ENCODE data around the gene SND1.

Gene SND1

DNA sequence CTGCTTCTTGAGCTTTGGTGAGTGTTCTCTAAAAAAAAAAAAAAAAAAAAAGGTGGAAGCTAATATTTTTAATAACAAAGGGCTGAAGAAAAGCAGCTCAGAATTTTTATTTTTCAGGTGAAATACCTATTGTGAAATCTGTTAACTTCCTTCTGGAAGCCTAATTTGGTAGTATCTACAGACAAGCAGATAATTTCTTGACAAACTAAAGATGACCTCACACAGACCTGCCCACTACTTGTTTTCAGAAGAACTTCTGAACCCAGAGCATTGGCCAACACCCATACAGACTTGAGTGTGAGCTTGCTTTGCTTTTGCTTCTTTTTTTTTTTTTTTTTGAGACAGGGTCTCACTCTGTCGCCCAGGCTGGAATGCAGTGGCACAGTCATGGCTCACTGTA is 348.1 kb downstream of the SND1 start:
- no peak for DNase-seq (ENCODE audit: low read depth)

DNA sequence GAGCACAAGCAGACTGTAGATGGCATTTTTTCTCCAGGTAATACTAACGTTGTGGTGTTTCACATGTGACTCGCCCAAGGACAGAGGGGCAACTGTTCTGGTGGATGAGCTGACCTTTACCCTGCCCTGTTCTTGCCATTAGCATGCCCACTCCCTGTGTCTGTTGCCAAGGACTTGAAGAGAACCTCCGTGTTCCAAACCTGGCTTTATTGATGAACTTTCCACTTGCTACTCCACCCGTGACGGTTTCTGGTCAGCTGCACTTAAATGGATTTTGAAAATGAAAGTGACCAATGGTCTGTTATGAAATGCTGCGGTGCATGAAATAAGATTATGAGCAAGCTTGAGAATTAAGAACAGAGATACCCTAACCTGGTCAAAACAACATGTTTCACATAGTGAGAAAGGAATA is 348.9 kb downstream of the SND1 start:
- no peak for DNase-seq (ENCODE audit: low read depth)

DNA sequence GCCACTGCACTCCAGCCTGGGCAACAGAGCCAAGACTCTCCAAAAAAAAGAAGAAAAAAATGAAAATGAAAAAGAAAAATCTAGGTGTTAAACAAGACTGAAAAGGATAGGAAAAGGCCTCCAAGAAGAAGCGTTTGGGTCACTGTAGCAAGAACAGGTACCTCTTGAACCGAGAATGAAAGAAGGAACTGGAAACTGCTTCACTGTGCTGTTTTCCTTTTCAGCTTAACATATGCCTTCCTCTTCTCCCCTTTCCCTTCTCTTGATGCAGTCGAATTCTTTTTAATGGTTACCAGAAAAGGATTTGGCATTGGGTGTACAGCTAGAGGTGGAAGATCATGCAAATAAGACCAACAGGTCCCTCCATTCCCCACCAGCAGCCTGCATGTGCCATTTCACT is 351.2 kb downstream of the SND1 start:
- no peak for DNase-seq (ENCODE audit: low read depth)

DNA sequence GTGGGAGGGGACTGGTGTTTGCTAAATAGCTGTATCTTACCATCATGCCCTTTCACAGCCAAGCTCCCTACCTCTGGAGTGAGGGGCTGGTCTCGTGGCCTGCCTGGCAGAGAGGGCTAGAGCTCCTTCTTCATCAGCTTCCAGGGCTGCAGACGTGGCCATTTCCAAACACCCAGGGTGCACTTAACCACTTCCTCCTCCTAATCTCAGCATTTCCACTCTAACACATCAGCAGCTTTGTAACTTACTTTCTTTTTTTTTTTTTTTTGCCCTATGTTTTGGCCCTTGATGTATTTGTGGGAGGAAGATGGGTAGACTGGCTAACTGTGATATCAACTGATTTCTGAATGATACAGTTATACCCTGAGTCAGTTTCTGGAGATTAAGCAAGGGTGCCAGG is 351.8 kb downstream of the SND1 start:
- no peak for DNase-seq (ENCODE audit: low read depth)

DNA sequence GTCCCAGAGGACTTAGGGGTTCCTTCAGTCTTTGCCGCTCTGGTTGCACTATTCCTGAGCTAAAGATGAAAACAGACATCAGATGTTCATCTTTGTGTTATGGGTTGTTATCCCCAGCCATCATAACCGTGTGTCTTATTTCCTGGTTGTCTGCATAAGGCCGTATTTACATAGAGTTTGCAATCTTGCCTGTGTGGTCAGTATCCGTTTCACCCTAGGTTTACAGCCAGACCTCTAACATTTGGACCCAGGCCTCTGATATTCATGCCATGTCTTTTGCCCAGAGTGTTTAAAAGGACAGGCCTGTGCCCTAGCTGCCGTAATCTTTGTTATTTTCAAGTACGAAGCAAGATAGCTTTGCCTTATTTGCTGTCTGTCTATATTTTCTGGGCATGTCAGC is 352.6 kb downstream of the SND1 start:
- no peak for DNase-seq (ENCODE audit: low read depth)

DNA sequence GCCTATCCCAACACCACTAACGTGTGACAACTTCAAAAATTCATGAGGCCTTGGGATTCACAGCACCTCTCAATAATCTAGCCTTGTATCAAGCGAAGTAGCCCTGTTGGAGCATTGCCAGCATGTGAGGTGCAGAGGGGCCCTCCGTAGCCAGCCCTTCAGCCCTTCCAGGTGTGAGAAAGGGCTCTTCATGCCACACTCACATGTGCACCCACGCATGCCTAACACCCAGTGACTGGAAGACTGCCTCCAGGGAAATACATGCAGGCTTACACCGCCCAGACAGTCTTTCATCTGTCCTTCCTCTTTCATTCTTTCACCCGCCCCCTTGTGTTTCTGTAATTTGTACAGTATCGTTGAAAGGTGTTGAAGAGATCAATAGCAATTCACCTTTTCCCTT is 353.1 kb downstream of the SND1 start:
- no peak for DNase-seq (ENCODE audit: low read depth)

DNA sequence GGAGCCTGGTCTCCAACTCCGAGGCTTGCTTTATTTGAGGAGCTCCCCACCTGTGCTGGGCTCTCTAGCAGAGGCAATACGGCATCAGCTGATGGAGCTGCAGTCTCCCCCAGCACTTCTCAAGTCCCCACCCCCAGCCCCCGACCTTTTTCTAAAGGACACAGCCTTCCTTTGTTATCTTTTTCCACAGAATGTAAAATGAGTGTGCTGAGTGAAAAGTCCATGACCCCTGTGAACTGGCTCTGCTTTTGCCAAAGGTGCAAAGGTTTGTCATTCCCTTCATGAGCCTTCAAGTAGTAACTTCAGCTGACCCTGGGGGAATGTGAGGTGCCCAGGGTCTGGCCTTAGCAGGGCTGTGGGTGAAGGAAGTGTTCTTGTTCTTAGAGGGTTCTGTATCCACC is 353.8 kb downstream of the SND1 start:
- DNase-seq (ENCODE audit: low read depth): no peak

DNA sequence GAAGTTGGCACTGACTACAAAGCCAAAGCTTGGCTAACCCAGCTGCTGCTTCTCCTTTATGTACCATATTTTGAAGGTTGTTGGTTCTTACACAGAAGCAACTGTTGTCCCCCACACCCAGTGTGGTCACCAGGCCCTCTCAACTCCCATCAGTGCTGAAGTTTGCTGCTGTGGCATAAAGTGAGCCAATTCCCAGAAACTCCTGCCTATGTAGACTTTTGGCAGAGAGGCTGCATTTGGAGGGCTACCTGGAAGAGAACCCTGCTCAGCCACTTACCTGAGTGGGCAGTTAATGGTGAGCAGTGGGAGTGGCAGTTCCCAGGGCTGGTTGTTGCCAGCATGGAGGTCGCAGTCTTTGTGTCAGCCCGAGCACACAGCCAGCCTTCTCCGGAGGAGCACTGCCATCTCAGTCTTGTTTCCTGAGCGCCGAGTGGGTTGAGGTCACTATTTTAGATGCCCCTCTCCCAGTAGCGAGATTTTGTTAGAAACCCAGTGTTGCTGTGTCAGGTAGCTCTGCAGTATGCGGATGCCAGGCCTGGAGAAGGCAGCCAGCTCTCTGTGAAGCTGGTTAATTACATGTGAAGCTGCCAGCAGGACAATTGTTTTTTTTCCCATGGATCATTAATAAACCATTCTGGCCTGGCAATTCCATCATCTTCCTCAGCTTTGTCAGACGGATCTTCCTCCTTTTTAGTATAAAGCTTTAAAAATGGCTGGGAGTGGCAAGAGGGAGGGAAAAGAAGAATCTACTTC is 354.7 kb downstream of the SND1 start:
- no peak for DNase-seq (ENCODE audit: low read depth)

DNA sequence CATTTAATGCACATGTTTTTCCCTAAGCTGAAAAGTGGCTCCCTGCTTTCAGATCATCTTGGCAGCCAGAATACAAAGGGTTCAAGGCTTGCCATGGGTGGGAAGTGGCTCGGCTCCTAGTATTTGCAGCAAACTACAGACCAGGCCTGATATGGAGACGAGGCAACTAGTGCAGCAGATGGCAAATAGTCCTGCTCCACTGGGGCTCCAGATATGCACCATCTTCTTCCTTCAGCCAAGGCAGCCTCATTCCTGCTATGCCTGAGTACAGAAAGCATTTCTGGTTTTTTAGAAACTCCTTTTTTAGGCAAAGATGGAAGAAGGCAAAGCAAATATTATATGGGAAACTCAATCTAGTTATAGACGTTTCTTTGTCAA is 355.3 kb downstream of the SND1 start:
- no peak for DNase-seq (ENCODE audit: low read depth)

DNA sequence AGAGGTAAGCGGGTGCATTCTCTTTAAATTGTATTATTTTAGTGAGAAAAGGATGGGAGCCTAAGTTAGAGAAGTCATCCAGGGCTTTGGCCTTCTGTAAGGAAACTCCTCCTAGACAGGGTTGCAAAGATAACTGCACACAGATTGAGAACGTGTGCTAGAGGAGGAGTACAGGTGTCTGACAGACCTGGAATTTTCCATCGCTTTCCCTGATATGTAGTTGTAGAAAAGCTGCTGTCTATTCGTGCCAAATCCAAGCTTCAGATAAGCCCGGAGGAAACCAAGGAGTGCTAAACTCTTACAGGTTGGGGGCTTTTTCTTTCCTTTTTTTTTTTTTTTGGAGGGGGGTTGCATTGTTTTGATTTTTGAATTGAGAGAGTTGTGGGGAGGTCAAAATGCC is 356.1 kb downstream of the SND1 start:
- no peak for DNase-seq (ENCODE audit: low read depth)

DNA sequence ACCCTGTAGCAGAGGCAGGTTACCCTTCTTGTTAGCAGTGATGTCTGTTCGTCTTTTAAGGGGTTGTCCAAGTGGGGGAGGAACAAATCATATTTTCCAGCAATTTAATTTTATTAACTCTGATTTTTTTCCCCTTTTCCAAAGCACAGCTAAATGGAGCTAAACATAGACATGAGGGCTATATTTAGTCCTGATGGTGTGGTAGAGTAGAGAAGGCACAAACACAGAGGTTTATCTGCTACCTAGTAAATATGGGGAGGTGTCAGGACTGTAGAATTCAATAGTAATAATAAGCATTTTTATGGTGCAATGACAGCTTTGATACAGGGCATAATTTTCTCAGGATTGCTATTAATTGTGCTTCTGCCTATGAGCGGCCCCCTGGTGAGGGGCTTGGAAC is 356.8 kb downstream of the SND1 start:
- DNase-seq (ENCODE audit: low read depth): no peak

DNA sequence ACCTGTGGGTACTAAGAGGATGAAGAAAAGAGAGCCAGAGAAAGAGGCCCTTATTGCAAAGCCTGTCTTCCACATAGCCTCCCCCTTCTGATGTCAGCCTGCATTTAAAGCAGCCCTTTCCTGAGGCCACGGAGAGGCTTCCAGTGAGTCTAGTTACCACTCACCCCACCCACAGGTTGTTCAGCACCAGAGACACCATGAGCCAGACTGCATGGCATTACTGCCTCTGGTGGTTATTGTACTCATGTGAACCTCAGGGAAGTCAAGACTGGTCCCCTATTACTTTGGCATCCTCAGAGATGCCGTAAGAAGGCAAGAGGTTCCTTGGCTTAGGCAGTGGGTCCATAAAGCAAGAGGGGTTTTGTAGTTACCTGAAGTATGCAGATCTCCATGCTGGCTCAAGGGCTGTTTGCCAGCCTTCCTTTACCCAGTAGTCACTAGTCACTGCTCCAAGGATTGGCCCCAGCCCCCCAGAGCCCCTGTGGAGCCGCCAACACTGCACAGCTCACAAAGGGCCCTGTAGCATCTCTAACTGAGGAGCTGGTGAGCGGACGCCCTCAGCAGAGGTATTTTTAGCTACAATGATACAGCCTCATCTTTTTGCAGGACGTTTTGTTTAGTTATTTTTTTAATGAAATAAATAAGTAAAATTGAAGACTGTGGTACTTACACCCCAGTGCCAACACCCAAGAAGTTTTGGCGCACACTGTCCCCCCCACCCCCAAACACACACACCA is 358.6 kb downstream of the SND1 start:
- DNase-seq (ENCODE audit: low read depth): no peak

DNA sequence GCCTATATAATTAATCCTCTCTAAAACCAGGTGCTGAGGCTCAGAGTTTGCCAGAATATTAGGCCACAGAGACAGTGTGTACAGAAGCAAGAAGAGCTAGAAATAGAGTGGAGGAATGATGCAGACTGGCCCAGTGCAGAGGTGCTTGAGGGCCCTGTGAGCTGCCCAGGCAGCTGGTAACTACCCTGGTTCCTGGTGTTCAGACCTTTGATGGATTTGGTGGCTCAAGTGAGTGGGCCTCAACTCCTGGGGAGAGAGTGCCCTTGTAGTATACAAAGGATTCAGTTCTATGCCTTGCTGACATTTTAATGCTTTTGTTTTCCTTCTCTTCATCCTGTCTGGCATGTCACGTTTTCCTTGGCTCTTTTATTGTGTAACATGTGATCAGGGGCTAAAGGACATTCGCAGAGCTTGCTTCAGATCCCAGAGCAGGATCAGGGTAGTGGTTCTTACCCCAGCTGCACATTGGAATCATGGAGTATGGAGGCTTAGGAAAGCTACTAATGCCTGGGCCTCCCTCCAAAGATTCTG is 359.2 kb downstream of the SND1 start:
- no peak for DNase-seq (ENCODE audit: low read depth)

DNA sequence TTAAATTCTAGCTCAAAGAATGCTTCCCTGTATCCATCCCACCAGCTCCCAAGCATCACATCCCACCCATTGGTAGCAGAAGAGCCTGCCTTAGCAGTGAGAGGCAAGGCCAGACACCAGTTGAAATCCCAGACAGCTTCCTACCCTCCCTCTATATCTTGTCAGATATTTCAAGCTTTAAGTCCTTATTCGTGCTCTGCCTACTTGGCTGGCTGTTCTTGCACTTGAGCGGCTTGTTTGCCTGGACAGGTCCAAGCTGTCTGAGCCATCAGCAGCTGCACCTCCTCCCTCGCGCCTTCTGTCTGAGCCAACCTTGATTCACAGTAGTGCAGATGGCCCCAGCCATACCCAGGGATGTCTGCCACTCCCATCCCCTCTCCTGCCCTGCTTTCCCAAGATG is 362.8 kb downstream of the SND1 start:
- no peak for DNase-seq (ENCODE audit: low read depth)

DNA sequence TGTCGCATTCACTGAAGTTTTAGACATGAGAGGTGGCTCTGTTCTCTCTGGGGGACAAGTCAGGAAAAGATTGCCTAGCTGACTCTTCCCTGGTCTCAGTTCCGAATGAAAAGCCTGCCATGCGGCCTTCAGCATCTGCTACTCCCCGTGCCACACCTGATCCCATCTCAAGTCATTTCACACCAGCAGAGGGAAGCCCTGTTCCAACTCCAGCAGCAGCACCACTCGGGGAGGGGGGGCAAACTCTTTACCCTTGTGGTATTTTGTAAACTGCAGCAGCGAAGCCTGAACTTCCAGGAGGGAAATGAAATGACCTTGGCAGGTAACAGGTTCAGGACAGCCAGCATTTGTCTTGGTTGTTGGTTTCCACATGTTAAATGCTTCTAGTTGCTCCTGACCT is 365.5 kb downstream of the SND1 start:
- no peak for DNase-seq (ENCODE audit: low read depth)

DNA sequence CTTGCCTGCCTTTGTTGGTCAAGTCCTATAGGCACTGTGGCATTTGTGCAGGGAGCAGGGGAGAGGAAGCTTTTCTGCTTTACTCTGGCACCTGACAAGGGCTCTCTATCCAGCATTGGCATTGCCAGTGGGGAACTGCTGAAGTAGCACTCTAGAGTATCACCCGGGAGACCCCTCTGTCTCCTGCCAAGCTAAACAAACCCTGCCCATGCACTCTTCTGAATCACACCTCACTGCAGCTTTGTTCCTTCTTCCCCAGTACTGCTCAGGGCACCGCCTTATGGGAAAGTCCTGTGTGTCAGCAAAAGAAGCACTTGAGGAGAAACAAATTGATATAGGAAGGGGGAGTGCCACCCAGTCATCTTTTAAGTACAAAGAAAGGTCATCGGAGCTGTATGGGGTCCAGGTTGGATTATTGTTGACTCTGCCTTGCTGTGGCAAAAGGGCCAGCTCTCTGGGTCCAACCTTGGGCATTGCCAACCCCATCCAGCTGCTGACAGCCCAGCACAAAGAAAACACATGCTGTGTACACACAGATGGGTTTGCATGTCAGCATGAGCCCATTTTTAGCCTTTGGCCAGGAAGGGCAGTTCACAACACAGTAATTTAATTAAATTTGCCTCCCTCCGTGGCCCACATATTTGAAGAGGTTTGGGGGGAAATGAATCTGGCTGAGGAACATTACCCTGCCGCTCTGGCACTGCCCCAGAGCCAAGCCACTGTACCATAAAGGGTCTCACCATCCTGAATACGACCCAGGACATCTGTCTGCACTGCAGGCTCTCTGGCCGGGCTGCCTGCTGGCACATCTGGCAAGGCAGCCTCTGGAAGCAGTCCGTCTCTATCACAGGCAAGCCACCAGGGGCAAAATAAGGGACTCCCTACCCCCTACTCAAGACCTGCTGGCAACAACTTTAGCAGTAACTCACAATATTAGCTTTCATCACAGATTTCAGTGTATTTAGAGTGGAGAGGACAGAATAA is 366.2 kb downstream of the SND1 start:
- DNase-seq (ENCODE audit: low read depth): no peak

DNA sequence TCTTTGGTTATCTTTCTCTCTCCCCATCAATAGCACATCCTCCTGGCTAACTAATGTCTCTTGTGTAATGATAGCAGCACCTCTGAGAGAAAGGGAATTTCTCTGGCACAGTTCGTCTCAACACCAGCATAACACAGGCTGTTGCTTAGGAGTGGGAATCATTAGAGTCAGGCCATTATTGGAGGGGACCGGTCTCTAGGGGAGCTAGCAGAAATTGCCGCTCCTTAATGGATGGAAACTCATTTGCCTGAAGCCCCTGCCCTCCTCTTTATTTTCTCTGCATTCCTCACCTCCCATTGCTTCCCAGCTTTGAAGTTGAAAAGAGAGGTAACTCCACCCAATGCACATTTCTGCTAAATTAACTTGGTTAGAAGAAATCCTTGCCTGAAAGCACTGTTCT is 367.3 kb downstream of the SND1 start:
- no peak for DNase-seq (ENCODE audit: low read depth)

DNA sequence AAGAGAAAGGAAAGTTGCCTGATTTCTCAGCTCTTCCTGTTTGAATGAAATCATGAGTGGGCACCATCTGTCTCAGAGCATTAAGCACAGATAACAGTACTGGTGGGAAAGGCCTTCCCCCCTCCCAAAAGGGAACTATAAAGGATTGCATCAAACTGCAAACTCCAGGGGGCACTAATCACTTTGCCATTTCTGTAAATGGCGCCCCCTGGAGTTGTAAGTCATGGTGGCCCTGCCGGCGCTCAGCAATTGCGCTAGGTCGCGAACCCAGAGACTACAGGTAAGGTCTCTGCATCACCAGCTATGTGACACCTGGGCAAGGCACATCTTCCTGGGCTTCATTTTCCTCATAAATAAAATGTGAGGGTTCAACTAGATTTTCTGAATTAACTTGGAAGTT is 368.2 kb downstream of the SND1 start:
- DNase-seq (ENCODE audit: low read depth): no peak

DNA sequence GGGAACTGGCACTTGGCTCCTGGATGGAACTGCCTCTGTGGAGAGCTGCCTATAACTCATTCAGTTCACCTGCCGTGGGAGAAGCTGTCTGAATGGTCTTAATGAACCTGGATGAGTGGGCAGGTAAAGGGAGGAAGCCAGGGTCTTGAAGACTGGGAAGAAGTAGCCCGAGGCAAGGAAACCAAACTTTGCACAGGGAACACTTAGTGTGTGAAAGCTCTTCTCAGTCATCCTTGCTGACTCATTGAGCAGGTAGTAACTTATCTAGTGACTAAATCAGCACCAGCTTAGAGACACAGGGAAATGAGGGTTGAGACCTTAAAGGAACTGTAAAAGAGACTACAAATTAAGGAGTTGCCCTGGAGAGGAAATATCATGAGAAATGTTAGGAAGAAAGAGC is 369.4 kb downstream of the SND1 start:
- DNase-seq (ENCODE audit: low read depth): no peak

DNA sequence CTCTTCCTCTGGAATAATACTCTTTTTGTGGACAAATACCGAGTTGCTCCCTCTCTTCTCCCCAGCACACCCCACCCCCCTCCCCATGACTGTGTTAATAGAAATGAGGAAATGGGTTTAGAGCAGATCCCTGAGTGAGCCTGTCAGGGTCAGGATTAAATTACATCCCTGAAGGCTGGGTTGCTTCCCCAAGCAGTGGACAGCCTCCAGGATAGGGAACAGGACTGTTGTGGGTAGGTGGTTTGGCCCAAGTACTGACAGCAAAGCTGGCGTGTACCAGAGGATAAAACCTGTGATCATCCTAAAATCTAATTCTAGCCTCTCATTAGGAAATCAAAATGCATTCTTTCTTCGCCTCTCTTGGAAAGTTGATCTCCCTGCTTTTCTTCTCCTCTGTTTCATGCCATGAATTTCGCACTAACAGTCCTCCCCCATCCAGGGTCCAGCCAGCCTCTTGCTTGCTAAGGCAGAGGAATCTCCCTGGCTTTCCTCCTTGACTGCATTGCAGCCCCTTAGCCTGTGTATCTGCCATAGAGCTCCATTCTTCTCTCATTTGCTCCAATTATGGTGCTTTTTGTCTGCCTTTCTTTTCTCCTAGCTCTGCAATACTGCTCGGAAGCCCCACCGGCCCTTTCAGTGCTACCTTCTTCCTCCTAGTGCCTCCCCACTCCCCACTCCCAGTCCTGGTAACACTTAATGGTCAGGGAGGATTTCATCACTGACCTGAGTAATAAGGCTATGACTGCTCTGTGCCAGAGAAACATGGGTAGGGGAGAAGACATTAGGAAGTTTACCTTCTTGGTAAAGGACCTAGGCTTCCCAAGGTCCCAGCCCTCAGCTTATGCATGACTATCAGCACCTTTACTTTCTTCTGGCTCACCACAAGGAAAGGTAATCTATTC is 370.9 kb downstream of the SND1 start:
- DNase-seq (ENCODE audit: low read depth): no peak

DNA sequence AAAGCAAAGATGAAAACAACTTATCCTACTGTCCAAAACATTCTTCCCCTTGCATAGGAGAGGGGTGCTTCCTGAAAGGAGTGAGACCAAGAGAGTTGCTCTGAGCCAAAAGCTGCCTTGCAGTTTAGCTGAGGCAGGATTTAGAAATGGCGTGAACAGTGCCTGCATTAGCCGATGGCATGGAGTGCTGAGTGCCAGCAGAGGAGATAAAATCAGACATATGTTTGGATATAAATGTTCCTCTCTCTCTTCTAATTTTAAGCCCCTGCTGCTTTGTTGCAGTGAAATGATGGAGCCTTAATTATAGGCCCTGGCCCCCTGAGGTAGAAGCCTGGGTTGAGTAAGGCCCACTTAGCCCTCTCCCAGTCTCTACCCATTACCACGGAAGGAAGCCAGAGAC is 372.2 kb downstream of the SND1 start:
- DNase-seq (ENCODE audit: low read depth): no peak

Measured in stimulated activated CD8-positive, alpha-beta memory T cell treated with anti-CD3 and anti-CD28 coated beads, Interleukin-15, amount 100 ng/mL, for 1 hour (primary cell).